ENCODE measurements around the gene USB1. TPM values are rescaled to one million over a fixed set of nuclear protein-coding genes. Genes with fewer than 3 reads are reported as not detected.

Gene USB1
- total RNA-seq, 2 experiments from 2014 or later, result 32.9 to 37.5 TPM

GRCh38 chr16:57962046-57962445 is 39.2 kb upstream of the USB1 start:
- no peaks in the 10 kb centered on the region for H3K36me3 Mint-ChIP-seq (ENCODE audit: low read depth)
- H3K27ac Mint-ChIP-seq, result no peak overlapping the region
- ATAC-seq (no peak), DNase-seq (no peak)
- ChIA-PET CTCF (no interaction called here), POLR2A (no interaction called here)
- H3K4me1 Mint-ChIP-seq (ENCODE audit: low read depth), result no peaks in the 10 kb centered on the region
- no peaks in the 10 kb centered on the region for H3K9me3 Mint-ChIP-seq
- intact Hi-C loops (cut with micrococcal nuclease), result no loop called here
- H3K27me3 Mint-ChIP-seq, result no peaks in the 10 kb centered on the region
- no peak for TF ChIP-seq CTCF (IDR thresholded peaks at IDR 0.05)
- H3K4me3 Mint-ChIP-seq, result no peak overlapping the region

- no peak for DNase-seq
- H3K4me3 Mint-ChIP-seq, result no peak overlapping the region
- no peaks in the 10 kb centered on the region for H3K36me3 Mint-ChIP-seq (ENCODE audit: low read depth)
- no peak overlapping the region for H3K27ac Mint-ChIP-seq
- no peak for ATAC-seq
- no peaks in the 10 kb centered on the region for H3K27me3 Mint-ChIP-seq
- intact Hi-C loops (cut with micrococcal nuclease), result no loop called here
- no peak for TF ChIP-seq CTCF (IDR thresholded peaks at IDR 0.05)
- H3K9me3 Mint-ChIP-seq, result no peaks in the 10 kb centered on the region
- POLR2A ChIA-PET, result no interaction called here
- no peaks in the 10 kb centered on the region for H3K4me1 Mint-ChIP-seq (ENCODE audit: low read depth)
- CTCF ChIA-PET, result no interaction called here
Measured at GRCh38 chr16:57962756-57963155, 38.5 kb upstream of the USB1 start.

GRCh38 chr16:57964157-57964700 is 37.0 kb upstream of the USB1 start:
- Mint-ChIP-seq H3K4me3 (no peak overlapping the region), H3K36me3 (ENCODE audit: low read depth) (no peaks in the 10 kb centered on the region), H3K27me3 (no peaks in the 10 kb centered on the region), H3K9me3 (no peaks in the 10 kb centered on the region), H3K4me1 (ENCODE audit: low read depth) (no peaks in the 10 kb centered on the region), H3K27ac (no peak overlapping the region)
- no peak for DNase-seq
- ChIA-PET CTCF (no interaction called here), POLR2A (no interaction called here)
- no peak for ATAC-seq
- intact Hi-C loops (cut with micrococcal nuclease), result no loop called here
- no peak for TF ChIP-seq CTCF (IDR thresholded peaks at IDR 0.05)

GRCh38 chr16:57966204-57966771 is 34.9 kb upstream of the USB1 start:
- Mint-ChIP-seq H3K27me3 (no peaks in the 10 kb centered on the region), H3K27ac (no peak overlapping the region), H3K36me3 (ENCODE audit: low read depth) (no peaks in the 10 kb centered on the region), H3K9me3 (no peaks in the 10 kb centered on the region), H3K4me3 (no peak overlapping the region), H3K4me1 (ENCODE audit: low read depth) (no peaks in the 10 kb centered on the region)
- ChIA-PET POLR2A (no interaction called here), CTCF (interaction anchor here (1.0 kb wide), 1 partner anchor 14 kb away, joined by 3 read pairs; no protein-coding TSS in a partner anchor)
- no peak for TF ChIP-seq CTCF (IDR thresholded peaks at IDR 0.05)
- no peak for DNase-seq
- ATAC-seq, result no peak
- intact Hi-C loops (cut with micrococcal nuclease), result no loop called here

- DNase-seq (no peak), ATAC-seq (no peak)
- Mint-ChIP-seq H3K4me1 (ENCODE audit: low read depth) (no peaks in the 10 kb centered on the region), H3K36me3 (ENCODE audit: low read depth) (no peaks in the 10 kb centered on the region), H3K27me3 (no peaks in the 10 kb centered on the region), H3K27ac (no peak overlapping the region), H3K9me3 (no peaks in the 10 kb centered on the region), H3K4me3 (no peak overlapping the region)
- TF ChIP-seq CTCF (IDR thresholded peaks at IDR 0.05), result no peak
- POLR2A ChIA-PET, result no interaction called here
- CTCF ChIA-PET, result no interaction called here
- intact Hi-C loops (cut with micrococcal nuclease), result no loop called here
Measured at GRCh38 chr16:57966986-57967385, 34.2 kb upstream of the USB1 start.

Data from activated CD8-positive, alpha-beta T cell treated with anti-CD3 and anti-CD28 coated beads for 36 hours (primary cell).